Ureter (tissue), 1 donor: Measurements from ENCODE around the gene RASAL1. TPM values are rescaled to one million over a fixed set of nuclear protein-coding genes. Genes with fewer than 3 reads are reported as not detected.

Experiments used
- DNase-seq: peaks from one replicate; pipeline ENCODE4 v3.0.0-alpha.2; 2020; ENCODE audit warnings: low spot score
- total RNA-seq: library from RNA; stranded (reverse); gene quantifications from one replicate; pipeline ENCODE4 v1.2.4, GENCODE V29; 2023
- donor health status: DM: yes; HTN: yes; CAD: no.

The RASAL1 gene
- total RNA-seq, 1 donor from 2014 or later, result 1.6 TPM

- no peak for DNase-seq
Measured at GRCh38 chr12:113072136-113072535, 63.4 kb downstream of the RASAL1 start.

DNA sequence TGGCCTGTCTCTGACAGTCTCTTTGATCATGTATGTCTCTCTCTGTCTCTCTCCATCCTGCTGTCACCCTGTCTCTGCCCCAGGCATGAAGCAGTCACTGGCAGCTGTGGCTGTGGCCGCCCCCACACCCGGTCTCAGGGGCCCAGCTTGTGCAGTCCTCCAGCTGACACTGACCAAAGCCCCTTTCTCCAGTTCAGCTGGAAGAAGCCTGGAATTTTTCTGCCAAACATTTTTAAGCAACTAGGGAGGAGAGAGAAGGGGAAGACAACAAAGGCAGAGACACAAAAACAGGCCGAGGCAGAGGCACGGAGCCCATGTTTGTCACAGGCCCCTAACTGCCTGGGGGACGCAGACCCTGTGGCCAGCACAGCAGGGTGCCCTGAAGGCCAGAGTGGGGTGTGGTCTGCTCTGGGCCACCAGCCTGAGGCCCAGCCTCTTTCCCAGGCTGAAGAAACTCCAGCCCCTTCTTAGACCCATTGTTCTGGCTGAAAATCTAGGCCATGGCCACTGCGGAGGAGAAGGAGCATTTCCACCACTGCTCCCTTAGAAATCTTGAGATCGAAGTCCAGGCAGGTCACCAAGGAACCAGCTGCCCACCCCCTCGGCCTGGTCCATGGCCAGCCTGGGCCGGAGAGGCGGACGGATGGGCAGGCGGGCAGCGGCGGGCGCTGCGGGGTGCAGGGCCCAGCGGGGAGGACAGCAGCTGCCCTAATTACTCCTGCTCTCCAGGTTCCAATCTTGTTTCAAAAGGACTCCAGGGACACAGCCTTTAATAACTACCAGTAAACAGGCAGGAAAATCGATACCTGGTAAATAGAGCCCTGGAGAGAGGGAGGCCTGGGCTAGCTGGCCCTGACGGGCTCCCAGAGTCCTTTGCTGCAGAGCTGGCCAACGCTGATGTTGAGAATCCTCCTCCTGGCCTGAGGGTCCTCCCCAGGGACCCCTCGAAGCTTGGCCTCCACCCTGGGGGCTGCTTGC, 64.1 kb downstream of the RASAL1 start:
- DNase-seq, result no peak

DNA sequence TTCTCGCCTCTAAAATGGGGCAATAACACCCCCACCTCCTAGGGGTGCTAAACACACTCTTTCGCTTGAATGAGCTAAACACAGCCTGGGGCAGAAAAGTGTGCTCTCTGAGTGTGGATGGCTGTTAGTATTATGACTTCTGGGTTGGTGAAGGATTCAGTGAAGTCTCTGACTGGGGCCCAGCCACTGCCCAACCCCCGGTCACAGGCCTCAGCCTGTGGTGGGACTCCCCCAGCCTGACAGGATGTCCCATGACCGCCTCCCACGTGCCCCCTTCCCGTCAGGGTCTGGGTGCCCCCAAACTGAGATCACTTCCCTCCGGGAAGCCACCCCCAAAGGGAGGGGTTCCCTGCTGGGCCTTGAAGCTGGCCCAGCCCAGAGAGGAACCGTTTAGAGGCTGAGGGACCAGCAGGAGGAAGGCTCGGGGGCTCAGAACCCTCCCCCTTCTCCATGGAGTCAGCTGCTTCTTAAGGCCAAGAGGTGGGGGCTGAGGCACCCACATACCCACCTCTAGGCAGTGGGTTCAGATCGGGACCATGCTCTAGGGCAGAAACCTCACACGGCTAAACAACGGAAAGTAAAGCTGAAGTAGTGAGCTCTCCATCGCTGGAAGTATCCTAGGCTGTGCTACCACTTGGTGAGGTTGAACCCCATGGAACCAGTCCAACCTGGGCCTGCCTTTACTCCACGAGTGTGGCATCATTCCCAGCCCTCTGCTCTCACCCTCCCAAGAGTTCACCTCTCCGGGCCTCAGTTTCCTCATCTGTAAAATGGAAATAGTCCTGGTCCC, 65.2 kb downstream of the RASAL1 start:
- DNase-seq, result no peak

GRCh38 chr12:113069751-113070116, 65.8 kb downstream of the RASAL1 start:
- no peak for DNase-seq

GRCh38 chr12:113069149-113069548, 66.4 kb downstream of the RASAL1 start:
- DNase-seq, result no peak

DNA sequence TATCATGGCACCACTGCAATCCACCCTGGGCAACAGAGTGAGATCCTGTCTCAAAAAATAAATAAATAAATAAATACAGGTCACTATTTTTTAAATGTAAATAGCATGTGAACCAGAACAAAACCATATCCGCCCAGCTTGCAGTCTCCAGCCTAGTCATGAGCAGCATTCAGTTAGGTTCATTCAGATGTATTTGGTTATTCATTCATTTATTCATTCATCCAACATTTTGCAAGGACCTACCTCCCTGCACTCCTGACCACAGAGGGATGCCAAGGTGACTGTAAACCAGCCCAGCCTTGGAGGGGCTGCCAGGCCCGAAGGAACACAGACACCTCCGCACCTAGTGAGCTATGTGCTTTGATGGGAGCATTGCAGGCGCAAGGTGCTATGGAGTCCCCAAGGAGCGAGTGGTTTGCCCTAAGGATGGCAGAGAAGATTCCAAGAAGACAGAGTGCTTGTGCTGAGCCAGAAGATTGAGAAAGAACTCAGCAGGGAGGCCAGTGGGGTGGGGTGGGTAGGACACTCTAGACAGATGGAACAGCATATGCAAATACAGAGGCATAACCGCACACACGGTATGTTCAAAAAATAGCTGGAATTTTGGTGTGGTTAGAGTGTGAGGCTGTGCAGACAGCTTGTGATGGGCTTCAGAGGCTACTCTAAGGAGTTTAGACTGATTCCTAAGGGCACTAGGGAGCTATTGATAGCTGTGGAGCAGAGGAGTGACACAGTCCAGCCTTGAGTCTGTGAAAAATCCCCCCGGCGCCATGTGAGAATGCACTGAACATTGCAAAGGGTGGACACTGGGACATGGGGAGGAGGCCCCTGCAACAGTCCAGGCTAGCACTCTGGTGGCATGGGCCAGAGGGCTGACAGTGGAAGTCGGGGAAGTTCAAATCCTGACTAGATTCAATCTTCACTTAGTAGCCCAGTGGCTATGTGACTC, 67.3 kb downstream of the RASAL1 start:
- no peak for DNase-seq

- no peak for DNase-seq
Measured at GRCh38 chr12:113066813-113067400, 68.7 kb downstream of the RASAL1 start.

DNA sequence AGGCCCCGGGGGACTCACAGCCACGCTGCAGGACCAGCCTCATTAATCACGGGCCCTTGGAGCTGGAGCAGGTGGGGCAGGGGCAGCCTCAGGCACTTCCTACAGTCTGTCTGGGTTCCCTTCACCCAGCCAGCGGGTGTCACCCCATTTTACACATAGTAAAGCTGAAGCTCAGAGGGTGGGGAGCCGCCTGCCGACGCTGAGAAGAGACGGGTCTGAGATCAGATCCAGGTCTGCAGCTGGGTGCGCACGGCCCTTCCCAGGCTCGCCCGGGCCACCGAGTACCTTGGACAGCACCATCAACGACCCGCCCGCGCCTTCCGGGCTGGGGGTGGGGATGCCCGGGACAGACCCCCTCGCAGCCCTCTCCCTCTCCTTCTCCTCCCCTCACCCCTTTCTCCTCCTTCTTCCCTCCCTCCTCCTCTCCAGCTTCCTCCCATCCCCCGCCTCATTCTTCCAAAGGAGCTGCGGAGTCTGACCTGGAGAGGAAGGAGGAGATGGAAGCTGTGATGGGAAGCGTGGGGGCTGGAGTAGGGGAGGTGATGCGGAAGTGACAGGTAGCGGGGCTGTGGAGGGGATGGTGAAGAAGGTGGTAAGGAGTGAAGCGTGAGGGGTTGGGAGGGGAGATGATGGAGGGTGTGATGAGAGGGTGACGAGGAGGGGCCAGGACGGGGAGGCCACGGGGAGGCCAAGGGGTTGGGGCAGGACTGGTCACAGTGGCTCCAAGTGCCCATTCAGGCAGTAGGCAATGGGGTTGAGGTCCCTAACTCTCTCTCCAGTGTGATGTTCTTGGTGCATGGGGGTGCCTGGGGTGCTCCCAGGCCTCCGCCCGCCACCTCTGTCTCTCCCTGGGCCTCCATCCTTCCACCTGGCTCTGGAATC, 70.2 kb downstream of the RASAL1 start:
- DNase-seq, result no peak

DNA sequence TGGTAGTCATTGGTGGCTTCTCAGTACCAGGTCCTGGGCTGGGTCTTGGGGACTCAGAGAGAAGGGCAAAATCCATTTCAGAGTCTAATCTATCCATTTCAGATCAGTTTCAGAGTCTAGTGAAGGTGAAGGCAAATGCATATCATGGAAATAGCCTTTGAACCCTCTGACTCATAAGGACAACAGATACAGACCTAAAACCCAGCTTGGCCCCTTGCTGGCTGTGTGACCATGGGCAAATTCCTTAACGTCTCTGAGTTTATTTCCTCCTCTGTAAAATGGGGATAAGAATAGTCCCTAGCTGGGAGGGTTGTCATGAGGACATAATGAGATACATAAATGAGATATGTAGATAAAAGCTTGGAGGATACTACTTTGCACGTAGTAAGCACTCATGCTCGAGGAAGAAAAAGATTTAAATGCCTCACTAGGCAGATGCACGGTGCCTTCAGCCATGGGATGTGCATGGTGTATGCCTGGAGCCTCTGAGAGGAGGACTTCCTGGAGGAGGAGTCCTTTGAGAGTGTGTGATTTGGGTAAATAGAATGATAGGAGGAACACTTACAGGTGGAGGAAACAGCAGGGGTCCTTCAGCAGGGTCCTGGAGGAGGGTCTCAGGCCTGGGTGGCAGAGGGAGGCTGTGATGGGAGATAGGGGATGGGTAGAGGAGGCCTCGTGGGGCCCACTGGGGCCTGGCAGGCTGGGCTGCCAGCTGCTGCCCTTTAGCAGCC, 71.0 kb downstream of the RASAL1 start:
- no peak for DNase-seq

GRCh38 chr12:113063396-113064350, 71.9 kb downstream of the RASAL1 start:
- no peak for DNase-seq

- no peak for DNase-seq
Measured at GRCh38 chr12:113062502-113063395, 72.8 kb downstream of the RASAL1 start.

- DNase-seq, result no peak
Measured at GRCh38 chr12:113061061-113061694, 74.4 kb downstream of the RASAL1 start.

GRCh38 chr12:113060336-113060960, 75.1 kb downstream of the RASAL1 start:
- DNase-seq, result no peak

DNA sequence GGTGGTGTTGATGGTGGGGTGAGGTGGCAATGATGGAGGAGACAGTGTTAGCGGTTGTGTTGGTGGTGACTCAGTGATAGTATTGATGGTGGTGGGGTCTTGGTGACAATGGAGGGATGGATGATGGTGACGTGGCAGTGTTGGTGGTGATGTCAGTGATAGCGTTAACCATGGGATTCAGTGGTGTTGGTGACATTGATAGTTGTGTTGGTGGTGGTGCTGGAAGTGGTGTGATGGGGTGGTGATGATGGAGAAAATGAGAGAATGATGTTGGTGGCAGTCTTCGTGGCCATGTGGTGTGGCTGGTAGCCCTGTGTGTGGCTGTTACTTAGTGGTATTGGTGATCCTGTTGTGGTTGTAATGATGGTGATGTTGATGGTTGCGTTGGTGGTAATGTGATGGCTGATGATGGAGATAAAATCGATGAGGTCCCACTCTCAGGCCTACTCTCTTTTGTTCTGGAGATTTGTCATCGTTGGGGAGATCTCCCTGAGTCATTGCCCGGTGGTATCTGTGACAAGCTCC, 76.4 kb downstream of the RASAL1 start:
- DNase-seq, result no peak

DNA sequence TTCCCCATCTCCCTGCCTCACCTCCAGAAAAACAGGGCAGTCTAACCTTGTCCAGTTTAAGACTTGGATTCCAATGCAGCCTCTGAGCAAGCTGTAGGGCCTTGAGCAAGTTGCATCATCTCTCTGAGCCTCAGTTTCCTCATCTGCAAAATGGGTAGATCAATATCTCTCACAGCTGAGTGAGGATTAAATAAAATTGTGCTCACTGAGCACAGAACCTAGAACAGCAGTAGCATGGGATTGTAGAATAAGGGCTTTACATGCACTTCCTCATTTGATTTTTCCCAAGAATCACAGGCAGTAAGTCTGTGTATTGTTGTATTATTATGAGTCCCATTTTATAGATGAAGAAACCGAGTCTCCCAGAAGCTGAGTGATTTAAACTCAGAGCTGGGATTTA, 77.0 kb downstream of the RASAL1 start:
- no peak for DNase-seq
